Hepatocyte (in vitro differentiated cells): ENCODE results near the gene ESPL1.

Source experiments
- CTCF ChIP-seq: fragments of 200-600 bp; sonication (generic); IDR thresholded peaks from 2 replicates; pipeline ENCODE4 v1.5.1; 2016; ENCODE audit warnings: antibody characterized with exemption, mild to moderate bottlenecking; ENCODE audit not compliant: poor library complexity
- EZH2 ChIP-seq: fragments of 200-600 bp; sonication (generic); IDR thresholded peaks from 2 replicates; pipeline ENCODE4 v1.6.1; 2016; ENCODE audit warnings: antibody characterized with exemption, mild to moderate bottlenecking, borderline replicate concordance
- EZH2phosphoT487 ChIP-seq: fragments of 200-600 bp; sonication (generic); IDR thresholded peaks from one replicate; pipeline ENCODE4 v1.6.1; 2018; ENCODE audit warnings: antibody characterized with exemption, mild to moderate bottlenecking, low read depth, moderate library complexity; ENCODE audit not compliant: unreplicated experiment, severe bottlenecking

GRCh38 chr12:53308276-53308675 is 40.2 kb downstream of the ESPL1 start:
- no peak for TF ChIP-seq CTCF
- no peak for TF ChIP-seq EZH2
- TF ChIP-seq EZH2phosphoT487, result no peak
